Tongue (tissue), 2 donors: ENCODE results near the gene ZIC2. TPM values are rescaled to one million over a fixed set of nuclear protein-coding genes. Genes with fewer than 3 reads are reported as not detected.
A peak's percentile ranks its signal among the peaks of the same experiment; 100 is the strongest.

Experiments
- DNase-seq: peaks from one replicate; pipeline ENCODE4 v3.0.0-alpha.2; 2015
- total RNA-seq: library from RNA; depleted of rRNA; stranded (reverse); fragments of >200 nt; gene quantifications from one replicate; pipeline ENCODE4 v1.2.3, GENCODE V29; 2014

ZIC2 gene
- total RNA-seq, 1 donor from 2014 or later = not detected

DNA sequence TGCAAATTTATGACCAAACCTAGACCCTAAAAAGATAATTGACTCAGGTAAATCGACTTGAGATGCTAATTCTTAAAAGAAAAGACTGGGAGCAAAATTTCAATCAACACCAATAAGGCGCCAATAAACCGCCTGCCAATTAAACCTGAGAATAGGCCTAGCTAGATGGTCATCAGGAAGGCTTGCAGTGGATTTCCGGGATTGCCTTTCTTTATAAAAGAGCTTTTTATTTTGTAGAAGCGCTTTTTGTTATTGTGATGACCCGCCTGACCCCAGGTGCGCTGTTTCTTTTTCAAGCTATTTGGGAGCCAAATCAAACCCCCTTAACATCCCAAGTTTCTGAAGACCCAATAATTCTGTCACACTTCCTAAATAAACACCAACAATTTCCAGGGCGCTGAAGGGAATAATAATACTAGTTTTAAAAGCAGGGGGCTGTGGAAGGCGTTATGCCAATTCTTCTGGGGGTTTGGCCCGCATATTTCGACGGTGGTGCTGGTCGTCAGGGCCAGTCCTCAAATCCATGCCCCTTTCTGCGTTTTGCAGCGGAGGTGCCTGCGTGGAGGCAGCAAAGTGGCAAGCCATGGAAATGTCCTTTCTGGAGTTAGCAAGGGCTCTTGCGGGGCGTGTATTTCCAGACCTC, 7.2 kb upstream of the ZIC2 start:
- DNase-seq = no peak

DNA sequence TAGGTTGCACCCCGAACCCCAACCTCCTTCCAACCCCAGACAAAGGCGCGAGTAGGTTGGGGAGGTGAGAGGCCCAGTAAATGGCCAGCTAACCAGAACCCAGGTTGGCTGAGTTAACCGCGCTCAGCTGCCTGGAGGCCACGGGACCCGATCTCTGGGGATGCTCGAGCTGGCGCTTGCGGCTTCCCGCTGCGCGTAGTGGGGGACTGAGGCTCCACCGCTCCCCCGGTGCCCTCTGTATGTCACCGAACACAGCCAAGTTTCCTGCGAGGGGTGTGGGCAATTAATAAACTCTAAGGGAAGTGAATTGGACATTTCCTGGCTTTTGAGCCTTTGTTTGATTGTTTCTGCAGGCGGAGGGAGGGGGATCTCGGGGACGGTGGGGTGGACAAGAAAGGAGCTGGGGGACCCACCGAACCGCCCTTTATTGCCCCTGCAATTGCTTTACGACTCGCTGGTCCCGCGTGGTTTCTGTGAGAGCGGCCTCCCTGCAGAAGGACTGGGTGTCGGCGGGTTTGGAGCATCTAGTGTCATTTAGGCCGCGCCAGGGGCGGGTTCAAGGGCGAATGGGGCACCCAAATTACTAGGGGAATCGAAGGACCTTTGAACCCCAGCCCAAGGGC, 6.5 kb upstream of the ZIC2 start:
- DNase-seq = no peak

DNA sequence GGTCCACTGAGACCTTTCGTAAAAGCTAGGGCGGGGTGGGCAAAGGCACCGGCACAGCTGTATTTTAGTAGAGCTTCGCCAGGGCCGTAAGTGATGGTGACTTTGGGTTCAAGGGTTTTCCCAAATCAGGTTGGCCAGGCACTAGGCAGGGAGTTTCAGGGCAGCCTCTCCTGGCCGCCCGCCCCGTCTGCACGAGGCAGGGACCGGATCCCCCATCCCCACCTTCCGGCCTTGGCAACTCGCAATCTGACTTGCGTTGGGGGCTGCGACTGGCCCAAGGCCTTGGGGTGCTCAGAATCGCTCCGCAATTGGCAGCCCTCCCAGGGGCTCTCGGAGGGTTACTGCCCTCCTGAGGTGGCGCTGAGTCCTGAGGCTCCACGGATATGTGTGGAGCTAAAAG, 6.0 kb upstream of the ZIC2 start:
- DNase-seq = no peak

DNA sequence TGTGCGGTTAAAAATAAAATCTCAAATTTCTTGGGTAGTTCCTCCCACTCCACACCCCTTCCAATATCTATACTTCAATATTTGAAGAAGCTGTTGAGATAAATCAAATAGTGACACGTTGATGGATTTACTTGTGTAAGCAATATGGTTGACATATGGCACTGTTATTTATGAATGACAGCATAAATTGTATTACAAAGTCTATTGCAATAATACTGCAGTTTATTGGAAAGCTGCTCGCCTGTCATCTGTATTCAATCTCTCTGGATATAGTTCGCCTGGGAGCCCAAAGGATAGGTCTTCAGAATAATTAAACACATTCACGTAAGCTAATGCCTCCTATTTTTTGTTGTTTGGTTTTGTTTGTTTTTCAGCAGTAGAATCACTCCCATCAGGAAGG, 5.0 kb upstream of the ZIC2 start:
- DNase-seq = no peak

DNA sequence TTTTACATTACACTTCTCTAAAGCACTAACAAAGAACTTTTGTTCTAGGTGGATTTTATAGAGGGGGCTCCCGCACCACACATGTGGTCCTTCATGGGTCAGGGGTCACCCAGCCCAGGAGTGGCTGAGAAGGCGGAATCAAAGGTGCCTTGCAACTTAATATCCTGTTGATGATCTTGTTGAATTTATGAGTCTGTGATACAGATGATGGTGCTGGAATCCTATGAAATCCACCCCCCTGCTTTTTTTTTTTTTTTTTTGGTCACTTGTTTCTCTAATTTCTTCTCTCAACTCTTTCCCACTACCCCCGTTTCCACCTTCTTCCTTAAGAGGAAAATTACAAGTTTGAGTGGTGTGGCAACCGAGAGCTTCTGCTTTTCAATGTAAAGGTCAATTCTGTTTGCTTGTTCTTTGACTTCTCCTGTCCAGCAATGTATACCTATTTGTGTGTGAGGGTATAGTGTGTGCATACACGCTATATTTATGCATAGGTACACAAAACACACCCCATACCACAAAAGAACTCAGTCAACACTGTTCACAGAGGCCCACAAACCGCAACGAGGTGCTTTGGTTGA, 4.2 kb upstream of the ZIC2 start:
- DNase-seq = no peak

DNA sequence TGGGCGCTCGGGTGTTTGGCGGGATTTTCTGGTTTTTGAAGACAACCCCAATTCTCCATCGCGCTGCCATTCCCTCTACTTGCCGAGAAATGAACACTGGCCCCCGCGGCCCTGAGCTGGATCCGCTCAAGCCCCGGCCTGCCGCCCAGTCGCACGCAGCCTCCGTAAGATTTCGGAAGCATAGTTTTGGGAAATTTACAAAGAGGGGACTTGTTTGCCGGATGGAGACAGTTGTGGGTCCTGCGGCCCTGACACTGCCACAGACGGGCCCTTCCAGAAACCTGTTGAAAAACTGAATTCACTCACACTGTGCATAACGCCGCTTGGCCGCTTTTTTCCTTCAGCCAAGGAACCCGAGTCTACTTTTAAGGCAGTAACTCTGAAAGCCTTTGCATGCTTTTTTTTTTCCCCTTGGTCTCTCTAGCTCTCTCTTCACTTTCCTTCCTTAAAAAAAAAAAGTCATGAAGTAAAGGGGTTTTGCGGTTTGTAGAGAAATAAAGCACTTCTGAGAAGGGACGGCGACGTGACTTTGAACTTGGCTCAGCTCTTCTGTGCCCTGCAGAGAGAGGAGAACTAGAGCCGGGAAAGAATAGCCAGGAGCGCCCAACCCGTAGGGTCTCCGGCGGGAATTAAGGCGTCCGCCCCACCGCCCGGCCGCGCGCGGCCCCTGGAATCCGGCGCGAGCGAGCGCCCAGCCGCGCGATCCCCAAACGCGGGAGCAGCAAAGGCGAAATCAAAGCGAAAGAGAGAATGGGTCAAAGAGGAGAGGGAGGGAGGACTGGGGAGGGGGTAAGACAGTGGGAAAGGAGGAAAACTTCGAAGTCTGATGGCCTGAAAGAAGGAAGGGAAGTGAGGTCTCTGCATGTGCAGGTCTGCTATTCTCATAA, 3.4 kb upstream of the ZIC2 start:
- no peak for DNase-seq

DNA sequence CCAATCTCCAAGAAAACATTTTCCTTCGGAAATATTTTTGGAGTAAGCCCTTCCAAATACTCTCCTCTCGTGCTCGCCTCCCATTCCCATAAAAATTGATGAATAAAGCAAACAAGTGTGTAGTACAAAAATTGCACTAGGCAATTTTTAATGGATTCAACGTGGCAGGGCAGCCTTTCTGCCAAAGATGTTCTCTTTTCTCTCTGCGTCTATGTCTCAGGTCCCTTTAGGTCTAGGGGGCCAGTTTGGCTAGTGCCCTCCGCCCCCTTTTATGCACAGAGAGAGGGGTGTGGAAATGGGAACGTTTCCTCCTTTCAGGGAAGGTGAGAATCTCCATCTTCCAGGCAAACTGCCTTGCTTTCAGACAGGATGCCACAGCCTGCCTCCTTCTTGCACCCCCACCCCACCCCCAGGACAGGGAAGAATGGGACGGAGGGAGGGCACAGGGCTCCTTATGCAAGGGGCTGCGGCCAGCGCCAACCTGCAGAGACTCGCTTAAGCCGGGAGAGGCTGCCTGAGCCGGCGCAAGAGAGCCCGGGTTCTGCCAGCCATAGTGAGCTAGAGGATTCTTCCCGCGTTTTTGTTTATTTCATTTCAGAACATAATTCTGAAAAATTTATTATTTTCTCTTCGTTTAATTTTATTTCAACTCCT, 2.7 kb upstream of the ZIC2 start:
- no peak for DNase-seq

DNA sequence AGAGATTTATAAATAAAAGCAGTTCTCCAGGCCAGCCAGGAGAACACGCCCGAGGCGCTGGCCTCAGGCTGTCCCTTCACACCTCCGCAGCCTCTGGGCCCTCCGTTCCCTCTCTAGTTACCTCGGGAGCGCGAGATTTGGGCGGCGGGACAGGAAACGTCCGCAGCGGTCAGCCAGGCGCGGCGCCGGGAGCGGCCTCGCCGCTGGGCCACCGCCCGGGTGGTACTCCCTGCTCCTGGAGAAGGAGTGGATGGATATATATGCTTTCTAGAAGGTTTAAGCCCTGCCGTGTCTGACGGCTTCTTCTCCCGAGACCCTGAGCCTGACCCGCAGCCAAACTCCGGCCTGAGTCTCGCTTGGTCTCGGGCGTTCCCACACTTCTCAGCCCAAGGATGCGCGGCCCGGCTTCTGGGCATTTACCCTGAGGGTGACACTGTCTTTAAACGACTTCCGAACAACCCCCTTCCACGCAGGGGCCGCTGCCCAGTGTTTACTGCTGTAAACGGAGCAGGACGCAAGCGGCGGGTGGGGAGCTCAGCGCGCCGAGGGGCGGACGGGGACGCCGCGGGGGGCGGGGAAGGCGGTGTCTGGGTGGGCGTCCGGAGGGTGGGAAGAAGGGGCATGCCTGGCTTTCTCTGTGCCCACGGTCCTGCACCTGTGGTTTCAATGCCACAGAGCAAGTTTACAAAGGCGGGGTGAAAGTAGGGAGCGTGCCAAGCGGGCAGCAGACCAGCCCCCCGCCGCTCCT, 2.0 kb upstream of the ZIC2 start:
- DNase-seq = no peak

DNA sequence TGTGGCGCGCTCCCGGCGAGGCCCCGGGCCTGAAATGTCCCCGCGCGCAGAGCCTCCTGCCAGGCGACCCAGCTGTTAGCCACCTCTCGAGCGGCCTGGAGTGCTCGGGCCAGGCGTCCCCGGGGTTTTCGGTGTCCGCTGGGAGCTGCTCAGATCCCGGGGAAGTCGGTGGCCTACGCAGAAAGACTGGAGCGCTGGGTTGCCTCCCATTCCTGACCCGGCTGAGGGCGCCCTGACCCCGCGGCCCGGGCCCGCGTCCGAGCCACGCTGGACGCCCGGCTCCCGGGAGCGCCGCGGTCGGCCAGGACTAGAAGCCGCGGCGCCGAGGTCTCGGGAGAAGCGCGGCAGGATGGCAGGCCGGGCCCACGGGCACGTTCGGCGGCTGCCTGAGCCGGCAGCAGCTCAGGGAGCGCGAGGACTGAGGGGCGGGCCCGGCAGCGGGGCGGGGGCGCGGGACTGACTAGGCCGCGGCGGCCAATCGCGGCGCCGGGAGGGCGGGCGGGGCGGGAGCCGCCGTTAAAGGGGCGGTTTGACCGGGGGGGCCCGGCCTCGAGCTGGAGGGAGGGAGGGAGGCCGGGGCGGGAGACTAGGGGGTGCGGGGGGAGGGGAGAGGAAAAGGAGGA, 1.3 kb upstream of the ZIC2 start:
- peak; percentile 71 for DNase-seq

DNA sequence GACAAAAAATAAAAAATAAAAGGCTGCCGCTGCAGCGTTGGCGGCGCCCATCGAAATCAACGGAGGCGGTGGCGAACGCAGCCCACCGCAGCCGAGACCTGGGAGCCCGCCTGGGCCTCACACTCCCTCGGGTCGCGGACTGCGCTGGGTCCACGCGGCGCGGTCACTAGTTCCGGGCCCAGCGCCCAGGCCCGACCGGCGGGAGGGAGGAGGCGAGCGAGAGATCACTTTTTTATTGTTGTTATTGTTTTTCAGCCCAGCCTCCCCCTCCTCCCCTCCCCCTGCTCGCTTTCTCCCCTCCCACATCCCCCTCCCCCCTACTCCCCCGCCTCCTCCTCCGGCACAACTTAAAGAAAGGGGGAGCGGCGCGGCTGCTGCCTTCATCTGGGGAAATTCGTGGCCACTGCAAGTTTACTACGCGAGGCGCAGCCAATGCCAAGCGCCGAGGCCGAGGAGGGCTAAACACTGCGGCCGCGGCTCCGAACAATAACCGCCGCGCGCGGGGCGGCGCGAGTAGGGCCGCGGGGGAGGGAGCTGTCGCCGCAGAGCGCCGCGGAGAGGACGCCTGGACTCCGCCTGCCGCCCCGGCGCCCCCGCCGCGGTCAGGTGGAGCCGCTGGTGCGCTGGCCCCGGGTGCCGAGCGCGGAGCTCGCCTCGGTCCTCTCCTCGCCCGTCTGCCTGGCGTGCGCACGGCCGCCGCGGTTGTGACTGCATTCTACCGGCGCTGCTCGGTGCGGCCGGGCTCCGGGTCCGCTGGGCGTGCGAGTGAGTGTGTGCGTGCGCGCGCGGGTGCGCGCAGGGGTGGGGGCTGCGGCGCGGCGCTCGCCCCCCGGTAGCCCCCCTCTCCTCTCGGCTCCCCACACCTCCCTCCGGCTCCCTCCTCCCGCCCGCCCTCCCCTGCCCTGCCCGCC, 505 bp upstream of the ZIC2 start:
- peak; percentile 22 for DNase-seq

DNA sequence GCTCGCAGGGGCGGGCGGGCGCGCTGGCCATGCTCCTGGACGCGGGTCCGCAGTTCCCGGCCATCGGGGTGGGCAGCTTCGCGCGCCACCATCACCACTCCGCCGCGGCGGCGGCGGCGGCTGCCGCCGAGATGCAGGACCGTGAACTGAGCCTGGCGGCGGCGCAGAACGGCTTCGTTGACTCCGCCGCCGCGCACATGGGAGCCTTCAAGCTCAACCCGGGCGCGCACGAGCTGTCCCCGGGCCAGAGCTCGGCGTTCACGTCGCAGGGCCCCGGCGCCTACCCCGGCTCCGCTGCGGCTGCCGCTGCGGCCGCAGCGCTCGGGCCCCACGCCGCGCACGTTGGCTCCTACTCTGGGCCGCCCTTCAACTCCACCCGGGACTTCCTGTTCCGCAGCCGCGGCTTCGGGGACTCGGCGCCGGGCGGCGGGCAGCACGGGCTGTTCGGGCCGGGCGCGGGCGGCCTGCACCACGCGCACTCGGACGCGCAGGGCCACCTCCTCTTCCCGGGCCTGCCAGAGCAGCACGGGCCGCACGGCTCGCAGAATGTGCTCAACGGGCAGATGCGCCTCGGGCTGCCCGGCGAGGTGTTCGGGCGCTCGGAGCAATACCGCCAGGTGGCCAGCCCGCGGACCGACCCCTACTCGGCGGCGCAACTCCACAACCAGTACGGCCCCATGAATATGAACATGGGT, 599 bp downstream of the ZIC2 start:
- peak; percentile 37 for DNase-seq

DNA sequence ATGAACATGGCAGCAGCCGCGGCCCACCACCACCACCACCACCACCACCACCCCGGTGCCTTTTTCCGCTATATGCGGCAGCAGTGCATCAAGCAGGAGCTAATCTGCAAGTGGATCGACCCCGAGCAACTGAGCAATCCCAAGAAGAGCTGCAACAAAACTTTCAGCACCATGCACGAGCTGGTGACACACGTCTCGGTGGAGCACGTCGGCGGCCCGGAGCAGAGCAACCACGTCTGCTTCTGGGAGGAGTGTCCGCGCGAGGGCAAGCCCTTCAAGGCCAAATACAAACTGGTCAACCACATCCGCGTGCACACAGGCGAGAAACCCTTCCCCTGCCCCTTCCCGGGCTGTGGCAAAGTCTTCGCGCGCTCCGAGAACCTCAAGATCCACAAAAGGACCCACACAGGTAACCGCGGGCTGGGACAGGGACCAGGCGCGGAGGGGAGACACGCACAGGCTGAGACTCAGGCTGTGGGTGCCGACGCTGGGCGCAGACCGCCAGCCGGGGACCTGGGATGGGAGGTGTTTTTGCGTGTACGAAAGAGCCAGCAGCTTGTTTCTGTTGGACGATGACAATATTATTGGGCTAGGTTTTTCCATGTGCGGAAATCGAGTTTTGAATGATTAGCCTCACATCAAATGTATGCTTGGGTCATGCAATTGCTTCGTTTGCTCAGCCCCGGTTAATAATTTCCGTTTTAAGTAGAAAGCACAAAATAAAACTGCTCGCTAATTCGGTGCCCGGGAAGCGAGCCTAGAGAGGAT, 1.3 kb downstream of the ZIC2 start:
- DNase-seq = peak; percentile 2

DNA sequence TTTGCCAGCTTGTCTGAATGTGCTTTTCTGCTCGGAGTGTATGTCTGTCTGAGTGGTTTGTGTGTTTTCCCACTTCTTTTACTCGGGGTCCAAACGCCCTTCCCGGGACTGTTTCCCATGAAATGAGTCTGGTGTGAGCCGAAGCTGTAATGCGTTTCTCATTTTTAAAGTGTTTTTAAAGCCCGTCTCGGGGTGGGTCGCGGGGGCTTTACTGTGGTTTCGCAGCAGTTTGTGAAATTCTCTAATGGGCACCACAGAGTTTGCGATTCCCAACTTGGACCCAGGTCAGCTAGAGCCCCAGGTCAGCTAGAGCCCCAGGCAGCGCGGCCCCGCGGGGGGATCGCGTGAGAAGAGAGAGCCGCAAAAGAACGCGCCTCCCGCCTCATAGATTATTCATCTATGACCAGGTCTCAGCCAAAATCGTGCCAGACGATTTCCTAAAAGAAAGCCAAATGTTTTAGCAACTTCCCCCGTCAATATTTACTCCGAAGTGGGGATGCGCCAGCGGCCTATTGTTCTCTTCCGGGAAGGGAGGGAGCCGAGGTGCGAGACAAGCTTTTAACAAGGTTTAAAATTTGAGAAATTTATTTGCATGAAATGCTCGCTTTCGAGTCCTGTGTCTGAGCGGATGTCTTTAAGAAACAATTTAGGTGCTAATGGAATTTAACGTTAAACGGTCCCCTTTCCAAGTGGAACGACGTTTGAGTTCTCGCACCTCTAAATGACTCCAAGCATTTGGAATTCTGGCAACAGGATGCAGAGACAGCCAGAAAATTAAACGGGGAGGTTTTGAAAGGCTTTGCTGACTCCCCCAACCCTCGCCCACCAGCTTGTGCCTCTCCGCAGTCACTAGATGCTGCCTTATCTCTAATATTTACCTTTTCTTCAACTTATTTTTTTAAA, 2.2 kb downstream of the ZIC2 start:
- DNase-seq = peak; percentile 39

DNA sequence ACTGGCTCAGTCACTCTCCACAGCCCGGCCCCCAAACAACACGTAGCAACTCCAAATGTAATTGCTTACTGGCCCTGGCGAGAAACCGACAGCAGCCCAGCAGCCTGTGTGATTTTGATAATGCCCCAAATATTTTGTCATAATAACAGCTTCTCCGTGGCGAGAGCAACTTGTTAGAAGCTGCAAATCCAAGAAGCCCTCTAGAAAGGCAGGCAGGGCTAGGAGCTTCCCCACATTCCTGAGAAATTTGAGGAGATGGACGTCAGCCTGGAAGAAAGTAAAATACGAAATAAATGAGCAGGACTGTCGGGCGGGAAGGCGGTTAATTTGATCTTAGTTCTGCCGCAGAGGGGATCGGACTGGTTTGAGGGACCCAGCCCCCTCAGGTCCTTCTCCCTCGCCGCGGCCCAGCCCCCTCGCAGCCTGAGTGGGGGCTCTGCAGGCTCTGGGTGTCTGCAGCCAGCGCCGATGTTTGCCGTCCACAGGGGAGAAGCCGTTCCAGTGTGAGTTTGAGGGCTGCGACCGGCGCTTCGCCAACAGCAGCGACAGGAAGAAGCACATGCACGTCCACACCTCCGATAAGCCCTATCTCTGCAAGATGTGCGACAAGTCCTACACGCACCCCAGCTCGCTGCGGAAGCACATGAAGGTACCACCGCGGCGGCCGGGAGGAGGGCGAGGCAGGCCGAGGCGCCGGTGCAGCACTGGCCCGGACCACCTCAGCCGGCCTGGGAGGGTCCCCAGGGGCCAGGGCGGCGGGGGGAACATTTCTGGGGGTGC, 3.1 kb downstream of the ZIC2 start:
- peak; percentile 16 for DNase-seq

DNA sequence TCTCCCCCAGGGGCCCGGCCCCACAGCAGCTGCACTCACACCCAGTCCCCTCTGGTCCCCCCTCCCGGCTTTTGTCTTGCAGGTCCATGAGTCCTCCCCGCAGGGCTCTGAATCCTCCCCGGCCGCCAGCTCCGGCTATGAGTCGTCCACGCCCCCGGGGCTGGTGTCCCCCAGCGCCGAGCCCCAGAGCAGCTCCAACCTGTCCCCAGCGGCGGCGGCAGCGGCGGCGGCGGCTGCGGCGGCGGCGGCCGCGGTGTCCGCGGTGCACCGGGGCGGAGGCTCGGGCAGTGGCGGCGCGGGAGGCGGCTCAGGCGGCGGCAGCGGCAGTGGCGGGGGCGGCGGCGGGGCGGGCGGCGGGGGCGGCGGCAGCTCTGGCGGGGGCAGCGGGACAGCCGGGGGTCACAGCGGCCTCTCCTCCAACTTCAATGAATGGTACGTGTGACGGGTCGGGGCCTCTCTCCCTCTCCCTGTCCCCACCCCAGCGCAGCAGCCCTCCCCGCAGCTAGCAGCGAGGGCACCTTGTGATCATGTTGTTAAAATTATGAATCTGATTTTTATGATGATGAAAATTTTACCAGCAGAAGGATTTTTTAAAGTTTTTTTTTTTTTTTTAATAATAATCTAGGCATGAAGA, 3.8 kb downstream of the ZIC2 start:
- DNase-seq = peak; percentile 3

DNA sequence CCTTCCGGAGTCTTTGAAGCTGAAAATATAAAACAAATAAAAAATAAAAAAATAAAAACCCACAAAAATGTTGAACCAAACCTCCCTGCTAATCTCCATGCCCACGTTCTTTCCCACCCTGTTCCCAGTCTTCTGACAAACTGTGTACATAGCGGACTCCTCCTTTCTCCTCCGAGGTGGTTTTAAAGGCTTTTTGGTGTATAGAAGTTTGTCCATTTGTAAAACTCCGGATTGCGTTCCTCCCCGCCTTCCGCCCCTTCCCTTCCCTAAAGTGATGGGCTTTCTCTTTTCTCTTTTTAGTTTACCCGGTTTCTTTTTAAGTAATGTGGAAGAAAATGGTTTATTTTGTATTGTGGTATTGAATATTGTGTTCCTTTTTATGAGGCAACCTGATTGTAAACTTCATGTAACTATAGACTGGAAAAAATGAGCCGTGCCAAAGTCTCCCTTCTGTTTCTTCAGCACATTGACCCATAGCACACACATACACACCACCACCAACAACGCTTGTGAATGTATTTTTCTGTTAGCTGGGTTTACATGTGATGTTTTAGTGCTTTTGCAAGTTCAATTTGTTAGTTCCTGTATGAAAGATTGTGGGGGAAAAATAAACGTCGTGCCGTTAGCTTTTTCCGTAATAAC, 4.4 kb downstream of the ZIC2 start:
- peak; percentile 48 for DNase-seq
